Right lobe of liver (tissue), 4 donors: ENCODE data around the gene ZNF365.
"Not testable (repeated sequence)": the region's sequence is repeated elsewhere in the genome, so short reads cannot be mapped to it uniquely, and the experiment has no call there.

Source experiments
- CTCF ChIP-seq, 4 donors: fragments of 200-600 bp in 3 of 4; fragments of 450-650 bp in 1 of 4; IDR thresholded peaks; one replicate each; pipeline versions ENCODE4 v1.5.1 to v1.8.0; 2016 to 2022; ENCODE audit warnings: antibody characterized with exemption in 4 of 4, mild to moderate bottlenecking in 2 of 4
- POLR2A ChIP-seq: fragments of 450-650 bp; IDR thresholded peaks from one replicate; pipeline ENCODE4 v1.6.1; 2017; ENCODE audit warnings: antibody characterized with exemption, mild to moderate bottlenecking
- donor health status: DM: no; HTN: no; CAD: no.
- donor health status: DM: no; HTN: no; CAD: no.
- donor health status: DM: no; HTN: yes; CAD: no.

GRCh38 chr10:62378877-62379276, 4.7 kb downstream of the ZNF365 start:
- not testable (repeated sequence) for TF ChIP-seq CTCF (IDR thresholded peaks at IDR 0.05); POLR2A
